ENCODE data around the gene ARID3C. TPM values are rescaled to one million over a fixed set of nuclear protein-coding genes. Genes with fewer than 3 reads are reported as not detected.

ARID3C gene
- total RNA-seq, 4 donors from 2014 or later: not detected

DNA sequence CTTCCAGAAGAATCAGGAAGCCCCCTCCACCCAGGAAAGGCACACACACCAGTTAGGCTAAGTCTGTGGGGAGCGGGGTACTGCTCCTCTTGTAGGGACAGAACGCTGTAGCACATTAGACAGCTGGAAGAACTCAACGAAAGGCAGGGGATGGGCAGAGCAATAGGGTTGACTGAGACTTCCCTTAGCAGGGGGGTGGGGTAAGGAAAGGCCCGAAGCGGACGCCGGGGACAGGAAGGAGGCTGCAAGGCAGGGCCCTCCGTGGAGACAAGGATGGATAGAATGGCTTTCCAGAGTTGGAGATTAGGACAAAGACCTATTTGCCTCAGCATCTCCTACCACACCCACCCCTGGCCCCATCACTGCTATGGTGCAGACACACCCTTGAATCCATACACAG lies 53.6 kb downstream of the ARID3C start:
- H3K36me3 ChIP-seq: no peaks in the 10 kb centered on the region
- H3K27me3 ChIP-seq: peaks cover 65% of the 10 kb centered on the region

GRCh38 chr9:34574571-34574970 lies 54.3 kb downstream of the ARID3C start:
- H3K36me3 ChIP-seq: no peaks in the 10 kb centered on the region
- peaks cover 0 to 43% (median 0%) of the 10 kb centered on the region in 3 donors for H3K4me1 ChIP-seq
- H3K27me3 ChIP-seq: peaks cover 58% of the 10 kb centered on the region
- TF ChIP-seq EP300 (IDR thresholded peaks at IDR 0.05) (no peak), POLR2AphosphoS5 (IDR thresholded peaks at IDR 0.05) (no peak), POLR2A (IDR thresholded peaks at IDR 0.05) (no peak)
- TF ChIP-seq, protein P1, sequence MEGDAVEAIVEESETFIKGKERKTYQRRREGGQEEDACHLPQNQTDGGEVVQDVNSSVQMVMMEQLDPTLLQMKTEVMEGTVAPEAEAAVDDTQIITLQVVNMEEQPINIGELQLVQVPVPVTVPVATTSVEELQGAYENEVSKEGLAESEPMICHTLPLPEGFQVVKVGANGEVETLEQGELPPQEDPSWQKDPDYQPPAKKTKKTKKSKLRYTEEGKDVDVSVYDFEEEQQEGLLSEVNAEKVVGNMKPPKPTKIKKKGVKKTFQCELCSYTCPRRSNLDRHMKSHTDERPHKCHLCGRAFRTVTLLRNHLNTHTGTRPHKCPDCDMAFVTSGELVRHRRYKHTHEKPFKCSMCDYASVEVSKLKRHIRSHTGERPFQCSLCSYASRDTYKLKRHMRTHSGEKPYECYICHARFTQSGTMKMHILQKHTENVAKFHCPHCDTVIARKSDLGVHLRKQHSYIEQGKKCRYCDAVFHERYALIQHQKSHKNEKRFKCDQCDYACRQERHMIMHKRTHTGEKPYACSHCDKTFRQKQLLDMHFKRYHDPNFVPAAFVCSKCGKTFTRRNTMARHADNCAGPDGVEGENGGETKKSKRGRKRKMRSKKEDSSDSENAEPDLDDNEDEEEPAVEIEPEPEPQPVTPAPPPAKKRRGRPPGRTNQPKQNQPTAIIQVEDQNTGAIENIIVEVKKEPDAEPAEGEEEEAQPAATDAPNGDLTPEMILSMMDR (IDR thresholded peaks at IDR 0.05): no peak
- WGBS, 2 donors (ENCODE audit: low coverage in 1 of 2): 91% methylated on average over 4 of the region's 12 CpGs; no CpG with 5 or more reads in 1 of the 2 donors
- ATAC-seq: no peak
- H3K9me3 ChIP-seq: no peaks in the 10 kb centered on the region
- no peak overlapping the region for H3K27ac ChIP-seq
- no peak overlapping the region for H3K4me3 ChIP-seq

More for the DNA sequence above, 53.6 kb downstream of the ARID3C start:
- Histone ChIP-seq H3K4me1 (peaks cover 0 to 38% (median 0%) of the 10 kb centered on the region in 3 donors), H3K27ac (no peak overlapping the region), H3K9me3 (no peaks in the 10 kb centered on the region), H3K4me3 (no peak overlapping the region)
- no peak for ATAC-seq
- TF ChIP-seq, protein P1 (IDR thresholded peaks at IDR 0.05): no peak
- TF ChIP-seq EP300 (IDR thresholded peaks at IDR 0.05) (no peak), POLR2A (IDR thresholded peaks at IDR 0.05) (no peak), POLR2AphosphoS5 (IDR thresholded peaks at IDR 0.05) (no peak)
- WGBS, 2 donors (ENCODE audit: low coverage in 1 of 2): 6 to 42% methylated on average over 3 to 7 of the region's 8 CpGs

GRCh38 chr9:34573599-34574325 lies 55.1 kb downstream of the ARID3C start:
- H3K4me3 ChIP-seq: no peak overlapping the region
- TF ChIP-seq EP300 (IDR thresholded peaks at IDR 0.05): no peak
- TF ChIP-seq POLR2AphosphoS5 (IDR thresholded peaks at IDR 0.05): no peak
- TF ChIP-seq POLR2A (IDR thresholded peaks at IDR 0.05): no peak
- TF ChIP-seq, protein P1 (IDR thresholded peaks at IDR 0.05): no peak
- ATAC-seq: no peak
- H3K9me3 ChIP-seq: no peaks in the 10 kb centered on the region
- H3K27ac ChIP-seq: no peak overlapping the region
- peaks cover 50% of the 10 kb centered on the region for H3K27me3 ChIP-seq
- 75 to 100% methylated on average over 2 to 4 of the region's 17 CpGs for WGBS, 2 donors (ENCODE audit: low coverage in 1 of 2)
- peaks cover 0 to 35% (median 0%) of the 10 kb centered on the region in 3 donors for H3K4me1 ChIP-seq
- no peaks in the 10 kb centered on the region for H3K36me3 ChIP-seq

DNA sequence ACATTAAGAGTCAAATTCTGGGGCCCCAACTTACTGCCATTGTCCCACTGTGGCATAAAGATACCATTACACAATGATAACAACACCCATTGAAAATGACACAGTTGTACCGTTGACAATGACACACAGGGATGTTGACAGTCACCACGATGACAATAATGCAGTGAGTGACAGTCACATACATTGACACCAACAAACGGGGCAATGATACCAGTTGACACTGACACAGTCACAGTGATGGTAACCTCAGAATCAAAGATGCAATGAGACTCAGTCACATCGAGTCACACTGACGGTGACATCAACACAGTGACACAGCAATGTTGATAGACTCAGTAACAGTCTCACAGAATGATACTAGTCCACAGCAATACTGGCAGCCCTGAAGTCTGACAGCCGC lies 56.2 kb downstream of the ARID3C start:
- Histone ChIP-seq H3K9me3 (no peaks in the 10 kb centered on the region), H3K36me3 (no peaks in the 10 kb centered on the region), H3K4me1 (peaks cover 0 to 23% (median 0%) of the 10 kb centered on the region in 3 donors), H3K27ac (no peak overlapping the region), H3K4me3 (no peak overlapping the region), H3K27me3 (peaks cover 46% of the 10 kb centered on the region)
- no peak for ATAC-seq
- TF ChIP-seq, protein P1 (IDR thresholded peaks at IDR 0.05): no peak
- no peak for TF ChIP-seq POLR2AphosphoS5 (IDR thresholded peaks at IDR 0.05)
- no peak for TF ChIP-seq EP300 (IDR thresholded peaks at IDR 0.05)
- no peak for TF ChIP-seq POLR2A (IDR thresholded peaks at IDR 0.05)
- WGBS, 2 donors (ENCODE audit: low coverage in 1 of 2): 71 to 98% methylated on average over 6 of the region's 6 CpGs

- peaks cover 0 to 21% (median 0%) of the 10 kb centered on the region in 3 donors for H3K4me1 ChIP-seq
- no peak for ATAC-seq
- no peak for TF ChIP-seq POLR2AphosphoS5 (IDR thresholded peaks at IDR 0.05)
- no peak for TF ChIP-seq POLR2A (IDR thresholded peaks at IDR 0.05)
- TF ChIP-seq EP300 (IDR thresholded peaks at IDR 0.05): no peak
- TF ChIP-seq, protein P1 (IDR thresholded peaks at IDR 0.05): no peak
- no peaks in the 10 kb centered on the region for H3K9me3 ChIP-seq
- peaks cover 45% of the 10 kb centered on the region for H3K27me3 ChIP-seq
- H3K27ac ChIP-seq: no peak overlapping the region
- no peaks in the 10 kb centered on the region for H3K36me3 ChIP-seq
- H3K4me3 ChIP-seq: no peak overlapping the region
Observed at GRCh38 chr9:34572092-34572491, 56.8 kb downstream of the ARID3C start.

All from gastroesophageal sphincter (tissue), 4 donors.